Type B pancreatic cell (in vitro differentiated cells): ENCODE data around the gene TRIM65. TPM values are rescaled to one million over a fixed set of nuclear protein-coding genes. Genes with fewer than 3 reads are reported as not detected.

ENCODE experiments used
- DNase-seq: peaks from one replicate; pipeline ENCODE4 v3.0.0; 2021; ENCODE audit warnings: mixed read lengths; ENCODE audit not compliant: unreplicated experiment; ENCODE audit errors: extremely low spot score
- H3K27ac Mint-ChIP-seq: 2 replicates; pipeline ENCODE4 v1.8.0; 2021; ENCODE audit warnings: mild to moderate bottlenecking, mixed read lengths
- H3K27me3 Mint-ChIP-seq: 2 replicates; pipeline ENCODE4 v1.8.0; 2021; ENCODE audit warnings: mixed read lengths
- H3K36me3 Mint-ChIP-seq: 2 replicates; pipeline ENCODE4 v1.8.0; 2021; ENCODE audit warnings: mixed read lengths
- H3K4me1 Mint-ChIP-seq: one replicate; pipeline ENCODE4 v1.8.0; 2021; ENCODE audit warnings: mixed read lengths; ENCODE audit not compliant: unreplicated experiment
- H3K4me3 Mint-ChIP-seq: 2 replicates; pipeline ENCODE4 v1.8.0; 2021; ENCODE audit warnings: mild to moderate bottlenecking, mixed read lengths
- H3K9me3 Mint-ChIP-seq: 2 replicates; pipeline ENCODE4 v1.8.0; 2021; ENCODE audit warnings: mixed read lengths
- total RNA-seq: library from RNA; stranded (reverse); gene quantifications from 2 replicates; pipeline ENCODE4 v1.2.1, GENCODE V29; 2021; ENCODE audit warnings: low replicate concordance
- TF ChIP-seq, protein P1 (sequence below): fragments of 200-600 bp; sonication (generic); conservative IDR thresholded peaks from 2 replicates; pipeline ENCODE4 v1.5.0; 2021; ENCODE audit warnings: antibody characterized with exemption, mild to moderate bottlenecking

TRIM65 gene
- total RNA-seq, 1 donor from 2014 or later, result 19.0 TPM

DNA sequence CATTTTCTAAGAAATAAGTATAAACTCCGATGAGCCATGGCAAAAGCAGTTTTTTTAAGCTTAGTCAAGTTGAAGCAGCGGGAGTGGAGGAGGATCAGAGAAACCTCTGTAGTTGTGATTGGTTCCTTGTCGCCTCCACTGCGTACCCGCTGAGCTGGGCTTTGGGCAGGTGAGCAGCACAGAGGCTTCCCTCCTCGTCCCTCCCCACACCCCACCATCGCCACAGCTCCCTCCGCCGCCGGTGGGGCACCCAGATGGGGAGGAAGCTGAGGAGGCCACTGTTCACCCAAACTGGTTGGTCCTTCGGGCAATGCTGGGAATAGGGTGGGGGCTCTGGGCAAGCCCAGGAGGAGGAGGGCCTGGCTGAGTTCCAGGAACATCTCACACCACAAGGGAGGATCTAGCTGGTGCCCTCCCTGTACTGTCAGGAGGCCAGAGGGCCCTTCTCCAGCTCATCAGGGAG is 13.1 kb upstream of the TRIM65 start:
- H3K36me3 Mint-ChIP-seq, result no peaks in the 10 kb centered on the region
- no peaks in the 10 kb centered on the region for H3K9me3 Mint-ChIP-seq
- no peak overlapping the region for H3K4me3 Mint-ChIP-seq
- TF ChIP-seq, protein P1, sequence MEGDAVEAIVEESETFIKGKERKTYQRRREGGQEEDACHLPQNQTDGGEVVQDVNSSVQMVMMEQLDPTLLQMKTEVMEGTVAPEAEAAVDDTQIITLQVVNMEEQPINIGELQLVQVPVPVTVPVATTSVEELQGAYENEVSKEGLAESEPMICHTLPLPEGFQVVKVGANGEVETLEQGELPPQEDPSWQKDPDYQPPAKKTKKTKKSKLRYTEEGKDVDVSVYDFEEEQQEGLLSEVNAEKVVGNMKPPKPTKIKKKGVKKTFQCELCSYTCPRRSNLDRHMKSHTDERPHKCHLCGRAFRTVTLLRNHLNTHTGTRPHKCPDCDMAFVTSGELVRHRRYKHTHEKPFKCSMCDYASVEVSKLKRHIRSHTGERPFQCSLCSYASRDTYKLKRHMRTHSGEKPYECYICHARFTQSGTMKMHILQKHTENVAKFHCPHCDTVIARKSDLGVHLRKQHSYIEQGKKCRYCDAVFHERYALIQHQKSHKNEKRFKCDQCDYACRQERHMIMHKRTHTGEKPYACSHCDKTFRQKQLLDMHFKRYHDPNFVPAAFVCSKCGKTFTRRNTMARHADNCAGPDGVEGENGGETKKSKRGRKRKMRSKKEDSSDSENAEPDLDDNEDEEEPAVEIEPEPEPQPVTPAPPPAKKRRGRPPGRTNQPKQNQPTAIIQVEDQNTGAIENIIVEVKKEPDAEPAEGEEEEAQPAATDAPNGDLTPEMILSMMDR, result no peak
- DNase-seq, result no peak
- no peaks in the 10 kb centered on the region for H3K27me3 Mint-ChIP-seq
- peaks cover 3% of the 10 kb centered on the region for H3K4me1 Mint-ChIP-seq
- H3K27ac Mint-ChIP-seq, result peak overlapping the region; percentile 39

- Mint-ChIP-seq H3K27ac (peak overlapping the region; percentile 77), H3K9me3 (no peaks in the 10 kb centered on the region), H3K4me3 (no peak overlapping the region), H3K36me3 (no peaks in the 10 kb centered on the region), H3K4me1 (peaks cover 3% of the 10 kb centered on the region), H3K27me3 (no peaks in the 10 kb centered on the region)
- DNase-seq, result no peak
- TF ChIP-seq, protein P1, result no peak
These were observed 12.5 kb upstream of the TRIM65 start for GRCh38 chr17:75909051-75909811.

- peak overlapping the region; percentile 52 for H3K4me3 Mint-ChIP-seq
- H3K9me3 Mint-ChIP-seq, result no peaks in the 10 kb centered on the region
- DNase-seq, result no peak
- H3K27me3 Mint-ChIP-seq, result no peaks in the 10 kb centered on the region
- TF ChIP-seq, protein P1, result no peak
- H3K4me1 Mint-ChIP-seq, result peaks cover 3% of the 10 kb centered on the region
- no peaks in the 10 kb centered on the region for H3K36me3 Mint-ChIP-seq
- H3K27ac Mint-ChIP-seq, result peak overlapping the region; percentile 97
These were observed 11.4 kb upstream of the TRIM65 start for GRCh38 chr17:75908201-75908600.

DNA sequence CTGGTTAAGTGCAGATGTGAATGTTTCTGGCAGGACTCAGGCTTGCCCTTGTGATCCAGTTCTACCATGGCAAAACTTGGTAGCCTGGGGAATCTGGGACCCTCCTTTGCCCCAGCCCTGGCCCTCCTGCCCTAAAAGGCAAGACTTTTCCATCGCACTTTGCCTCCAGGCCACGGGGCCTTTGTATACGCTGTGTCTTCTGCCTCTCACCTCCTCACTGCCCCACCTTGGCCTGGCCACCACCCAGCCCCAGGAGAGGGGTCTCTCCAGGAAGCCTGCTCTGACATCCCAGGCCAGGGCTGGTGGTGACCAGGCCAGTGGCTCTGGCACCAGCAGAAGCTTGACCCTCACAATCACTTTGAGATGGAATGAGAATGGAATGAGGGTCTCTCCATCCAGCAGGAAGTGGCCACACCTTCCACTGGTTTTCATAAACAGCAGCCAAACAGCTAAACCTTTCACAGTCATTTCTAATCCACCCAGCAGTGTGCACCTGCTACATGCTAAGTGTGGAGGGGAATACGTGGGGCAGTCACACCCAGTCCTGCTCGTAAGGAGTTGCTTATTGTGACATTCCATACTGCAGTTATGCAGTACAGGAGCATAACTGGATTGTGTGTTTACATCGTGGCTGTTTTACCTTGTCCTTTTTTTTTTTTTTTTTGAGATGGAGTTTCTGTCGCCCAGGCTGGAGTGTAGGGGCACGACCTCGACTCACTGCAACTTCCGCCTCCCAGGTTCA is 9.6 kb upstream of the TRIM65 start:
- peak overlapping the region; percentile 83 for H3K4me3 Mint-ChIP-seq
- H3K4me1 Mint-ChIP-seq, result peaks cover 3% of the 10 kb centered on the region
- no peaks in the 10 kb centered on the region for H3K36me3 Mint-ChIP-seq
- TF ChIP-seq, protein P1, result no peak
- peak overlapping the region; percentile 99 for H3K27ac Mint-ChIP-seq
- DNase-seq, result no peak
- H3K27me3 Mint-ChIP-seq, result no peaks in the 10 kb centered on the region
- no peaks in the 10 kb centered on the region for H3K9me3 Mint-ChIP-seq

DNA sequence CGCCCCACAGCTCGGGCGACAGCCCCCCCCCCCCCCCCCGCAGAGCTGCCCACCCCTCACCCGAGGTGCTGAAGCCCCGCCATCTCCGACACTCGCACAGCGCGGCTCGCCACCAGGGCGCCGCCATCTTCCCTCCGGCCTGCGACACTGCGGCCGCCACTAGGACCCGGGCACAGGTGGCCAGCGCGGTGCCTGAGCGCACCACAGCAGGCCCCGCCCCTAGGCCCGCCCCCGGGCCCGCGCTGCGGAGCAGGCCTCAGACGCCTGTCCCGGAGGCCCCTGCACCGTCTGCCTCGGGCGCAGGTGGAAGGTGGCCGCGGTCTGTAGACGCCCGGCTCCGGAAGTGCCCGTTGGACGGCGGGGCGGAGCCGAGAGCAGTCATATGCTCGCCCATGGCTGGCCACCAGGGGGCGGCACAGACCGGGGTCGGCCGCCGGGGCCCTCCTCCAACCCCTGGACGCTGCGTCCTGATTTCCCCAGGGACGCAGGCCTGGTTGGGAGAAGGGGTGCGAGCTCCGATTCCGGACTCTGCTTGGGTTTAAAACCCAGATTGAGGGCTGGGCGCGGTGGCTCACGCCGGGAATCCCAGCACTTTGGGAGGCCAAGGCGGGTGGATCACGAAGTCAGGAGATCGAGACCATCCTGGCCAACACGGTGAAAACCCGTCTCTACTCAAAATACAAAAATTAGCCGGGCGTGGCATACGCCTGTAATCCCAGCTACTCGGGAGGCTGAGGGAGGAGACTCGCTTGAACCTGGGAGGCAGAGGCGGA is 8.2 kb upstream of the TRIM65 start, which contains the start of gene MRPL38:
Gene MRPL38, minus strand, starts transcription at position 136 of the 773 bp plus-strand sequence. Its CDS starts 9 bp downstream, at position 127.
- TF ChIP-seq, protein P1, result peak; percentile 100
- Mint-ChIP-seq H3K27ac (peak within 1 kb of the TSS; percentile 92), H3K4me1 (peaks cover 3% of the 10 kb centered on the region), H3K9me3 (no peaks in the 10 kb centered on the region), H3K27me3 (no peaks in the 10 kb centered on the region), H3K36me3 (no peaks in the 10 kb centered on the region), H3K4me3 (peak within 1 kb of the TSS; percentile 94)
- peak; percentile 98 for DNase-seq
